ENCODE measurements around the gene ZMIZ1.

Gene ZMIZ1

DNA sequence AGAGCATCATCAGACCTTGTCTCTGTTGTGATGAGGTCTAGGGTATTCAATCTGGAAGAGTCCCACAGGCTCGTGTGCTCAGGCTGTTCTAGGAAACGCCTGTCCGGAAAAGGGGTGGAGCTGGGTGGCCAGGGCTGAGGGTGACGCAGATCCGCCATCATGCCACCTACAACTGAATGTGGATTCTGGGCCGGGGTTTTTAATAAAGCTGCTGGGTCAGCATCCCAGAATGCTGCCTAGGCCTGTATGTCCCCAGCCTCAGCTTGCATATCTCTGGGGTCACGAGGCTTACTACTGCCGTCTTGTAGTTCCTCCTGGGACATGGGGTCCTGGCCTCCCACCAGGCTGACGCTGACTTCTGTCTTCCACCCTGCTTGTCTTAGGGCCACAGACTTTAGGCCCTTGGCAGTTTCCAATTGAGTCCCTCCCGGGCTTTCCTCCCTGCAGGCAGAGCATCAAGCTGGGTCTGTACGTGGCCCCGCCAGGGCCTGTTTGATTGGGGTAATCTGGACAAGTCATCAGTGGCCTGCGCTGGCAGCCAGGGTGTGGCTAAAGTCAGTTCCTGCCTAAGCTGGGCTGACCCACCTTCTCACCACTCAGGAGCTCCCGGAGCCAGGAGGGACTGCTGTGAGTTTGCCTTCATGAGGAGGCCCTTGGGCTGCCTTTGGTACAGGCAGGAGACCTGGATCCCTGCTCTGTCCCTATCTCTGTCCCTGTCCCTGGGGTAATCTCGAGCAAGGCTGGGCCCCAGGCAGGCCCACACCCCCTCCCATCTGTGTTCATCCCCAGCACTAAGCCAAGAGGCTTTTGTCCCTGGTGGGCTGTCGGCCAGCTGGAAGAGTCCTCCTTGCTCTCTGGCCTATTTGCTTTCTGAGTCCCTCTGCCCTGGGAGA lies 79.9 kb downstream of the ZMIZ1 start:
- no peak overlapping the region for H3K4me3 ChIP-seq (ENCODE audit: low read depth, low read length)

DNA sequence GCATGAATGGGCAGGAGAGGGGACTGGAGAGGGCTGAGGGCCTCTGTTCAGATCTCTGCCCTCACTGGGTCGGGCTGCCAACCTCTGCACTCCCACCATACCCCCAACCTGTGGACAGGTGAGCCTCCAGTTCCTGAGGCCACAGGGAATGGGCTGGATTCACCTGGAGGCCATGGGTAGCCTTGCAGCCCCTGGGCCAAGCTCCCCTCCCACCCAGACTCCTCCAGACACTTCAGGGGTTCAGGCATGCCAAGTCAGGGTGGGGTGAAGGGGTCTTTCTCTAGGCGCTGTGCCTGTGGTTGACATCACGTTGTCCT lies 80.5 kb downstream of the ZMIZ1 start:
- H3K4me3 ChIP-seq (ENCODE audit: low read depth, low read length): no peak overlapping the region

DNA sequence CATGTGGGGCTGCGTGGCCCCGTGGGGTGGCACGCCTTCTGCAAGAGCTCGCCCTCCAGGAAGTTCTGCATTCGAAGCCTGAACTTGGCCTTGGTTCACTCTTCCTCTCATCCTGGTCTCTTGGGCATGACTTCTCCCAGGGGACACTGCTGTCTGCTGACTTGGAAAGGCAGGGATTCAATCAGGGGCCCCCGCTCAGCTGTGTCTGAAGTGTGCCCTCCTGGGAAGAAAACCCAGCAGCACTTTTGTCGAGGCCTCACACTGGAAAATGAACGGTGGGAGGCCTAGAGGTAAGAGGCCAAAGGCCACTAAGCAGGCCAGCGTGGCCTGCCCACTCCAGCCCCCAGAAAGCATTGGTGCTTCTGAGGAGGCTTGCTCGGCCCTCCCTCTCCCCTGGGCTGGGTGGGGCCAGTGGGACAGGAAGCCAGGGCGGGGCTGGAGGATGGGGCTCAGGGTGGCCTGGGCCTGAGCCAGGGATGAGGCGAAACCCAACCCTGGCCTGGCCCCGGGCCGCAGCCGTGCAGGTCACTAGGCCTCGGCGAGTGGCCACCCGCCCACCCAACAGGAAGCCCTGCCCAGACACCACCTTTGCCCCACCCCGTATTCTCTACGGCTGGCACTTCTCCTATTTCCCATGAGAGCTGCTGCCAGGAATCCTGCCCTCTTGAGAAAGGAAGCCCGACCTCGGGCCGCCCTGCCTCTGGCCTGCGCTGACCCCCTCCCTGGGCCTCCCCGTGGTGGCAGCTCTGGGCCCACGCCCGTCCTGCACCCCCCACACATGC lies 81.1 kb downstream of the ZMIZ1 start:
- no peak overlapping the region for H3K4me3 ChIP-seq (ENCODE audit: low read depth, low read length)

DNA sequence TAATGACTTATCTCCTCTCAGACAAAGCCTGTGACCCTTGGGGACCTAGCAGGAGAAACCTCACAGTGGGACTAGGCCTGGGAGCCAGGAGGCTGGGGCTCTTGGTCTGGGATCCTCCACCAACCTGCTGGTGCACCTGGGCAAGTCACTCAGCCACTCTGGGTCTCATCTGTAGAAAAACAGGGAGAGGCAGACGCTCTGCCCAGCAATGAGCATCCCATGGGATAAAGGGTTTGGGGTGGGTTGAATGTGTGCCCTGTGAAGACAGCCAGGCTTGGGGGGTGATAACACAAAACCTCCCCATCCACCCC lies 81.6 kb downstream of the ZMIZ1 start:
- no peak overlapping the region for H3K4me3 ChIP-seq (ENCODE audit: low read depth, low read length)

DNA sequence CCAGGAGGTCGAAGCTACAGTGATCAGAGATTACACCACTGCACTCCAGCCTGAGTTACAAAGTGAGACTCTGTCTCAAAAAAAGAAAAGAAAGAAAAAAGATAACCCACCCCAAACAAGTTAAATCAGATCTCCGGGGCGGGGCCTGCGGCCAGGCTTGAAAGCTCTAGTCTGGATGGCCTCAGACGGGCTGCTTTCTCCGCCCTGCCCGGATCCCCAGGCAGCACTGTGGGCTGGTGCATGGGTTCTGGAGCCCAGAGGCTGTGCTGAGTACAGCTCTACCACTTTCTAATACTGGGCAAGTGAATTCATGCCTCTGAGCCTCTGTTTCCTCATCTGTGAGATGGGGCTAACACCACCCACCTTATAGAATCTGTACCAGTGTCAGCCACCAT lies 83.7 kb downstream of the ZMIZ1 start:
- no peak overlapping the region for H3K4me3 ChIP-seq (ENCODE audit: low read depth, low read length)

DNA sequence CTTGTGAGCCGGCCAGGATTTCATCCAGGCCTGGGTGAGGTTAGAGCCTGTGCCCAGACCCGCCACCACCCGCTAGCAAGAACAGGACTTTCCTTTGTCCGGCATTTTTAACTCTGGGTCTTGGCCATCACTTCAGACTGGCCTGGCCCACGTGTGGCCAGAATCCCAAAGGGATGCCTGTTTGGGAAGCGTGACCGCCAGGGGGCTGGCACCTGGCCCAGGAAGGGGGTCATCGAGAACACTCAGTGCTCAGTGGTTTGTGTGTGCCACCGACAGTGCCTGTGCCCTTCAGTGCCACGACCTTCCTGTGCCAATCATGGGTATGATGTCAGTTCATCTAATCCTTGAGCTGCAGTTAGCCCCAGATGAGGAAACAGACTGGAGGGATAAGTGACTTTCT lies 85.0 kb downstream of the ZMIZ1 start:
- no peak overlapping the region for H3K4me3 ChIP-seq (ENCODE audit: low read depth, low read length)

DNA sequence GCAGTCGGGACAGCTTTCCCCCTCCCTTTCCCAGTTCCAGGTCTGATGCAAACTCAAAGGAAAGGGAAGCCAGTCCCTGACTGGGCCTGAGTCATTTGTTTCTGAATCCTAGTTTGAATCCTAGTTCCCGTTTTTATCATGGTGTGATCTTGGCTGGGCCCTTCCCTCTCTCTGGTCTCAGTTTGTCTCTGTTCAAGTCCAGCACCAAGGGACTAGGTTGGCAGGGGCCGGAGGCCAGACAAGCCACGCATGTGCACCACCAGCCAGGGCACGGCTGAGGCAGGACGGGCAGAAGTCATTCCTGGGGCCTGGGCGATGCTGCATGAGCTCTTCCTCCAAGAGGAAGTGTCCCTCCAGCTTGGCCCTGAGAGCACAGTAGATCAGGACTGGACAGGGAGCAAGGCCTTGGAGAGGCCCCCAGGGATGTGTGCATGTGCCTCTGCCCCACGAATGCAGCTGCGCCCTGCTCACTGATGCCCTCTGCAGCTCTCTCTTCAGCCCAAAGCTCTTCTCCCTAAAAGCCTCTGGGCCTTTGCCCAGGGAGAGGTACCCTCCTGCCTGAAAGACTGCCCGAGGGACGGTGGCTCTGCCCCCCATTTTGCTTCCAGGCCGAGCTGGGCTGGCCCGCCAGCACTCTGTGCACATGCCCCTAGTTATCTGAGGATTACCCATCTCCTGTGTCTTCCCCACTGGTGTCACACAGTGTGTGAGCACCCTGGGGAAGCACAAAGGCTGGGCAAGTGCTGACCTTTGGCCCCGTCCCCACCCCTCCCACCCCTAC lies 86.7 kb downstream of the ZMIZ1 start:
- H3K4me3 ChIP-seq (ENCODE audit: low read depth, low read length): no peak overlapping the region

DNA sequence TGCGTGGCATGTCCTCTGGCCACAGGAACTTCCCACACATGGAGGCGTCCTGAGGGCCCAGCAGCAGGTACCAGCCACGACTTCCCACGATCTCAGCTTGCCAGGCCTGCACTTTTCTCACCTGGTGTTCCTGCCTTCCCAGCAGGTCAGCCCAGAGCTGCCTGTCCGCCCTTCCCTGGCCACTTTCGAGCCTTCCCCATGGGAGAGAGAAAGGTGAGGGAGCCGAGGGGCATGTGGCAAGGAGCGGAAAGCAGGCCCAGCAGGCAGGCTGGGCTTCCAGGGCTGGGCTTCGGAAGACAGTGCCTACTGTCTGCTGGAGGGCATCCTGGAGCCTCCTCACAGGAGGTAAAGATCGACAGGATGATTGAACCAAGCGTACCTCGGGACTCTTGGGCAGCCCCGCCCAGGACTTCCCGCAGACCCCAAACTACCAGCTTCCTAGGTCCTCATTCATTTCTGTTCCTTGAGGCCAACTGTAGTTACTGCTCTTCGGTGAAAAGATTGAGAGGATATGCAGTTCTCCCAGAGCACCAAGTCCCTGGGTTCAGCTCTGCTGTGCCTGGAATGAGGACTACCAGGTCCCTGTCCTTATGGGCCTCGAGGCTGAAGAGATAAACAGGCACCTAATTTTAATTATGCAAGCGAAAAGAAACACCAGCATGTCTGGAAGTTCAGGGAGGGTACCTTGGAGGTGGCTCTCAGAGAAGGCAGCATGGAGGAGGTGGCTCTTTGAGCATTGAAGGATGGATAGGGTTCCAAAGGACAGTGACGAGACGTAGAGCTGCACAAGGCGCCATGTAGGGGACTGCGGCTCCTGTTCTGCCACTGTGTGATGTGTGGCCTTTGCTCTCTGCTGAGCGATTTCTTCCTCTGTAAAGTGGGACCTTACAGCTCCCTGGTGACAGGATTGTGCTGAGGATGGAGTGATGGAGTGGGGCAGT lies 87.8 kb downstream of the ZMIZ1 start:
- no peak overlapping the region for H3K4me3 ChIP-seq (ENCODE audit: low read depth, low read length)

DNA sequence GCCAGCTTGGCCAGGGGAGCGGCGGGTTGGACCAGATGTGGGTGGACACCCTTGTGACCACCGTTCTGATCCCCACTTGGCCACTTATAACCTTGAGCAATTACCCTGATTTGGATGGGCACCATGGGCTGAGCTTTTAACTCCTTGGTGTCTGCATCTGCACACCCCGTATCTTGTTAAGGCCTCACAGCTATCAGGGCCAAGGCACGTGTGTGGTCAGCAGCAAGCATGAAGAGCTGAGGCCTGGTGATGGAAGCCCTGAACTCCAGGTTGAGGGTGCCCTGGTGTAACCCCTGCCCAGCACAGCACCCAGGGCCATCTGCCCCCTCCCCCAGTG lies 89.2 kb downstream of the ZMIZ1 start:
- no peak overlapping the region for H3K4me3 ChIP-seq (ENCODE audit: low read depth, low read length)

DNA sequence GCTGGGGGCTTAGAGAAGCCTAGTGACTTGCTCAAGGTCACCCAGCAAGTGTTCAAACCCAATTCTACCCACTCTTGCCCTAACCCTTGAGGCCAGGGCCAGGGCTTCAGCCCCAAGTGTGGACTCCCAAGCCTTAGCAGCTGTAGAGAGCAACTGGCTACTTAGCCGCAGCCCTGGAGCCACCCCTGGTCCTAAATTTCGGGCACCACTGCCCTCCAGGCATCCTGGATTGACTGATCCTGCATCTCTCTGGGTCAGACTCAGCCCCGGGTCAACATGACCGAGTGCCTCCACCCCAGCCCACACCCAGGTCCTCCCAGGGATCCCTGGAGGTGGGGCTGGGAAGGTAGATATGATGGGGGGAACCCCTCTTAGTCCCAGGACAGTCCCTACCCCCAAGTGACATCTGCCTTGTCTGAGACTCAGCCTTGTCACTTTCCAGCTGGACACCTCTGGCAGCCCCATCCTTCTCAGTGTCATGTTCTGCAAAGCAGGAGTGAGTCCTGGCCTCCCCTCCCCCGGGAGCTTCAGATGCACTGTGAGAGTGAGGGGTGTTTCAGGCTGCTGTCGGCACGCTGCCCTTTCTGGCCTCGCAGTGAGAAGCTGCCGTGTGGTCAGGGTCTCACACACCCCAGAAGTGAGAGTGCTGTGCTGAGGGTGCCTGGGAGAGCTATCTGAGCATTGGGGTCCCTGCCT lies 89.8 kb downstream of the ZMIZ1 start:
- H3K4me3 ChIP-seq (ENCODE audit: low read depth, low read length): no peak overlapping the region

DNA sequence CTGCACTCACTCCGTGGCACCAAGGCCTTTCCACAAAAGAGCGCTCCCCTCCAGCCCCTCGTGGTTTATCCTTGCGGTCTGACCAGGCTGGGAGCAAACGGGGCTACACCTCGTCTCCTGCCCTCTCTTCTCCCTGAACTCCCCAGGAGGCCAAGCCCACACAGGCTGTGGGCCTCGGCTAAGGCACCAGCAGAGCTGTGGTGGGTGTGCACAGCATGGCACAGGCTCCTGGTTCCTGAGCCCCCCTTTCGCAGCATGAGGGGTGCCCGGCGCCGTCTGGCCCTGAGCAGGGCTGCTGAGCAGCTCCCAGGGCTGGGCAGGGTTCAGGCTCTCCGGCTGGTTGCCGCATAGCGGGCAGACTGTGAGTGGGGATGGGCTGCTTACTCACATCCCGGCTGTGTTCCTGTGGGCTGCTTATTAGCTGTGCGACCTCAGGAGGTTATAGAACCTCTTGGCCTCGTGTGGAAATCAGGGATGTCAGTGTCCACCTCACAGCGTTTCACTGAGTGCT lies 90.4 kb downstream of the ZMIZ1 start:
- no peak overlapping the region for H3K4me3 ChIP-seq (ENCODE audit: low read depth, low read length)

DNA sequence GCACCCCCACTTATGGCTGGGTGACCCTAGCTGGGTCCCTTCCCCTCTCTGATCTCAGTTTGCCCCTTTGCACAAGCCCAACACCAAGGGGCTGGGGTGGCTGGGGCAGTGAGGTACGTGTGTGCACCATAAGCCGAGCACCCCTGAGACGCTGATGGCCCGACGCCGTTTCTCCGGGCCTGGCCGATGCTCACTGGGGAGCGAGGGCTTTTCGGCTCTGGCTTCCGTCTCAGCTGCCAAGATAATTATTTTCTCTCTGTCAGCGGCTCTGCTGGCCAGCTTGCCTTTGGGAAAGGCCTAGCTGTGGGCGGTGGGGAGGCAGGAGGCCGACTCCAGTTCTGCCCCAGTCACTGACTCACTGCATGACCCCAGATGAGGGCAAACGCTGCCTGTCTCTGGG lies 91.0 kb downstream of the ZMIZ1 start:
- no peak overlapping the region for H3K4me3 ChIP-seq (ENCODE audit: low read depth, low read length)

DNA sequence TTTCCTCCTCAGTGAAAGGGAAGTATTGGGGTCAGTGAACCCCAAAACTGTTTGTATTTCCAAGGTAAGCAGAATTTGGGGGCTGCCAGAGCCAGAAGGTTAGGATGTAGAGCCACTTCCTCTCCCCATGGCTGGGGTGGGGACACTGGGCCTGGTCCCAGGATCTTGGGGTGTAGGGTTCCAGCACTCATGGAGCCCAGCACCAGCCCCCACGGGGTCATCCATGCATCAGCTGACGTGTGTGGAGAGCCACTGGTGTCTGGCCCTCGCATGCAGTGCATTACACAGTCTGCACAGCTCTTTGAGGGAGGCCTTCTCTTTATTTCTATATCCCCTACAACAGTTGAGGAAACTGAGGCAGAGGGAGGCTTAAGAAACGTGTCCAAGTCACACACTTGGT lies 91.4 kb downstream of the ZMIZ1 start:
- H3K4me3 ChIP-seq (ENCODE audit: low read depth, low read length): no peak overlapping the region

DNA sequence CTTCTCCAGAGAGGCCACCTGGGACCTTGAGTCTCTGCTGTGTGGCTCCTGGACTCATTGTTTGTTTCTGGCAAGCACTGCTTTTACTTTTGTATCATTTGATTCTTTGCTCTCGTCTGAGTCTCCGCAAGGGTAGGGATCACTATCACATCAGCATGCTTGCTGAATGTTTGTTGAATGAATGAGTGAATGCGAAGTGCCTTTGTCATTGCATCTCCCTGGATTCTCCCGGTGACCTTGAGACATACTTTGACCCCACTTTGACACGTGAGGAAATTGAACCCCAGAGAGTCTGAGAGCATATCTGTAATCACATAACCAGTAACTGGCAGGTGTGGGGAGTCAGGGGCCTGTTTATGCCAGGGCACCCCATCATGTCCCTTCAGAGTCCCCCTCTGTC lies 92.8 kb downstream of the ZMIZ1 start:
- no peak overlapping the region for H3K4me3 ChIP-seq (ENCODE audit: low read depth, low read length)

DNA sequence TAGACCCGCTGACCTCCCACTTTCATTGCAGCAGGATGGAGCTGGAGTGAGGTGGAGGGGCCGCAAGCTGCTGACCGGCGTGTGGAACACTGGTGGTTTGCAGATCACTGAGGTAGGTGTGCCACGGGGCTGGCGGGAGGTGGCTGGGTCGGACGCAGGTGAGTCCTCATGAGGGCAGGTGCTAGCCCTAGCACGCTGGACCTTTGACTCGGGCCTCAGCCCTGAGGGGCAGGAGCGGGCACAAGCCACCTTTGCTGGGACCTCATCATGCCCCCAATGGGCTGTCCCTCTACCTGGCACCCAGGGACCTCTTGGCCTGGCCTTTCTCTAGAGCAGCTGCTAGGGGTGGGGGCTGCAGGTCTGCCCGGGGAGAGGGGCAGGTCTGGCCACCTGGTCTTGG lies 93.3 kb downstream of the ZMIZ1 start:
- no peak overlapping the region for H3K4me3 ChIP-seq (ENCODE audit: low read depth, low read length)

DNA sequence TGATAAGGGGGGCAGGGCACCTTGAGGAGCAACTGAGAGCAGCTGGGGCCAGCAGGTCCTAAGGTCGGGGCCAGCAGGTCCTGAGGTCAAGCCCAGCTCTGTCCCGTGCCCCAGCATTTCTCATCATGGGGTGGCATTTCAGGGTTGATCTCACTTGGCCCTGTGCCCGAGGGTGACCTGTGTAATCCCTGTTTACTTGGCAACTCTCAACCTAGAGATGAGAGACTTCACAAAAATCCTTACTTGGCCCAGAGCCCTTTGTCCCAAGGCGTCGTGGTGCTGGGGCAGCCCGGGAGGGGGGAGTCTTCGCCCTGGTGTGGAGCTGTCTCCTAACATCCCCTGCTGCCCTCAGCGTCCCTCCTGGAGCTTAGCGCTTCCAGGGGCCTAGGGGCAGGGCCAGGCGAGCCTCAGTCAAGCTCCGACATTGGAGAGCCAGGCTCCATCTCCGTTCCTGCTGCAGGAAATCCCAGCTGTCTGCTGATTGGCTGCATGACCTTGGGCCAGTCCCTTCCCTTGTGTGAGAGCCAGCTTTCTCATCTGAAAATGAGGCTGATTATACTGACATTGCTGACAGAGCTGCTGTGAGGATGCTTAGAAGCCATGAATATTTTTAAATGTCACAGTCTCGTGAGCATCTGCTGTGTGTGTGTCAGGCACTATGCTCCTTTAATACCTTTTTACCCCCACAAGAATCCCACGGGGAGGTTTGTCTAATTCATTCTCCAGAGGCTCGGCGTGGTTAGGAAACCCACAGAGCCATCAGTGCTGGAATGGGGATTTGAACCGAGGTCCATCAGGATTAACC lies 94.3 kb downstream of the ZMIZ1 start:
- H3K4me3 ChIP-seq (ENCODE audit: low read depth, low read length): no peak overlapping the region

DNA sequence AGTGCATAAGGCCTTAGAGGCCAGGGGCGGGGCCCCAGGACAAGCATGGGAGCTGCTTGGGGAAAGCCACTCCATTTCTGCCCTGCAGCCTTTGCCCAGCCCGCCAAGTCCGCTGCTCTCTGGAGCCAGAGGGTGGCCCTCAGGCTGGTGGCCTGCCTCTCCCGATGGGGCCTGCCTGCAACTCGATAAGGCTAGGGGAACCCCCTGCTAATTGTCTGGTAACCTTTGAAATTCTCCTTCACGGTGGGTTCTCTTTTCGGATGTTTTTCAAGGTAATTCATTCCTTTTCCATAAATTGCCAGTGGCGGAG lies 94.9 kb downstream of the ZMIZ1 start:
- no peak overlapping the region for H3K4me3 ChIP-seq (ENCODE audit: low read depth, low read length)

DNA sequence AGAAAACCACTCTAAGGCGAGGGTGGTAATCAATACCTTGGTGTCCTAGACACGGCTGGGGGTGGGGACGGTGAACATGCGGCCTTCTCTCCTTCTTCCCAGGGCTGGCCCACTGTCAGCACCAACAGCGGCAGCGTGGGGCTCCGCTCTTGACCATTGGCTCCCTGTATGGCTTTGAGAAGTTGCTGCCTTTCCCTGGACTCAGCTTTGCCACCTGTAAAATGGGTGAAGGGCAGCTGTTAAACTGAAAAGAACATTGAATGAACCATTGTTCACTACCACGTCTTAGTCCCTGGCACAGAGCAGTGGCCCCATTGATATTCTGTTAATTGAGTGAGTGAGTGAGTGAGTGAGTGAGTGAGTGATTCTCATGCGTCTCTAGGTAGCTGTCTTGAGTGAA lies 95.3 kb downstream of the ZMIZ1 start:
- H3K4me3 ChIP-seq (ENCODE audit: low read depth, low read length): no peak overlapping the region

DNA sequence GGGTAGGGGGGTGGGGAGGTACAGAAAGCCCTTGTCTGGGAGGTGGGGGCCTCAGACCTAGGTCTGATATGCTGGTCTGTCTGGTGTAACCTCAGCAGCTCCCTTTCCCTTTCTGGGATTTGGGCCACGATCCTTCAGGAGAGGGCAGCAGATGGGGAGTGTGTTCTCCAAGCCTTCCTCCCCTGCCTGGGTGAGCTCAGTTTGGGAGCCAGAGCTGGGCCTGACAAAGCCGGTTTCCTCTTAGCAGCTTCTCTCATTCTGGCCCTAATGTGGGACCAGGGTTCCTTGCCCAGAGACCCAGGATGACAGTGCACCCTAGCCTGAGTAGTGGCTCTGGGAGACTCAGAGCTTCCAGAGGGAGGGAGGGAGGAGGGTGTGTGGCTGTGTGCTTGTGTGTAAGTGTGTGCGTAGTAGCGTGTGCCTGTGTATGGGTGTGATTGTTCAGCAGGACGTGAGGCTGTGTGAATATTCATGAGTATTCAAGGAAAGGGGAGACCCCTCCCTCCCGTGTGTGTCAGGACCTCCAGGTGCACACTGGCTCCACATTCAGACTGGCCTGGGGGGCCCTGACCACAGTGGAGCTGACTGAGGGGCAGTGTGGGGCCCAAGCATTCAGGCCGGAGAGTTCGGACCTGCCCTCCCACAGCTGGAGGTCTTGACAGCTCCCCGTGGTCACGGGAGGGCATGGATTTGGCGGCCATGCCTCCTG lies 96.5 kb downstream of the ZMIZ1 start:
- no peak overlapping the region for H3K4me3 ChIP-seq (ENCODE audit: low read depth, low read length)
